VCaP (cell line): ENCODE results near the gene TBC1D22A.

Source experiments
- H3K27ac ChIP-seq: fragments of 450-650 bp; 2 replicates; pipeline ENCODE4 v1.5.1; 2017
- CTCF ChIP-seq: fragments of 450-650 bp; conservative IDR thresholded peaks from 2 replicates; pipeline ENCODE4 v1.5.1; 2017; ENCODE audit warnings: mild to moderate bottlenecking, moderate library complexity

TBC1D22A gene

GRCh38 chr22:46739094-46739870, 23.2 kb upstream of the TBC1D22A start:
- no peak for TF ChIP-seq CTCF
- no peak overlapping the region for H3K27ac ChIP-seq

- TF ChIP-seq CTCF: no peak
- H3K27ac ChIP-seq: no peak overlapping the region
Observed at GRCh38 chr22:46740910-46741780, 21.3 kb upstream of the TBC1D22A start.

- TF ChIP-seq CTCF: no peak
- no peak overlapping the region for H3K27ac ChIP-seq
Observed at GRCh38 chr22:46741974-46742519, 20.4 kb upstream of the TBC1D22A start.

- no peak overlapping the region for H3K27ac ChIP-seq
- TF ChIP-seq CTCF: no peak
Observed at GRCh38 chr22:46742576-46743221, 19.8 kb upstream of the TBC1D22A start.

GRCh38 chr22:46744581-46744980, 17.9 kb upstream of the TBC1D22A start:
- no peak overlapping the region for H3K27ac ChIP-seq
- TF ChIP-seq CTCF: no peak

- no peak for TF ChIP-seq CTCF
- no peak overlapping the region for H3K27ac ChIP-seq
Observed at GRCh38 chr22:46746192-46746591, 16.3 kb upstream of the TBC1D22A start.

GRCh38 chr22:46746620-46747019, 15.8 kb upstream of the TBC1D22A start:
- H3K27ac ChIP-seq: no peak overlapping the region
- TF ChIP-seq CTCF: no peak
